Trophoblast cell (in vitro differentiated cells and primary cell): ENCODE measurements around the gene DUSP10.

Source experiments
- DNase-seq, 2 donors: peaks; one replicate each; pipeline ENCODE4 v3.0.0-alpha.2; 2016
- H2AFZ ChIP-seq: 2 replicates; pipeline ENCODE4 v1.6.1; 2013; ENCODE audit warnings: low read length, moderate library complexity, mild to moderate bottlenecking; ENCODE audit not compliant: insufficient read depth, poor library complexity
- H2AK5ac ChIP-seq: 2 replicates; pipeline ENCODE4 v1.6.1; 2013; ENCODE audit warnings: mild to moderate bottlenecking, low read length
- H2BK120ac ChIP-seq: 2 replicates; pipeline ENCODE4 v1.6.1; 2013; ENCODE audit warnings: low read length, mild to moderate bottlenecking, moderate library complexity; ENCODE audit not compliant: insufficient read depth, poor library complexity
- H2BK12ac ChIP-seq: 2 replicates; pipeline ENCODE4 v1.6.1; 2013; ENCODE audit warnings: mild to moderate bottlenecking, low read length, moderate library complexity
- H2BK5ac ChIP-seq: 2 replicates; pipeline ENCODE4 v1.6.1; 2013; ENCODE audit warnings: low read length, low read depth, moderate library complexity, mild to moderate bottlenecking; ENCODE audit not compliant: poor library complexity
- H3K14ac ChIP-seq: 2 replicates; pipeline ENCODE4 v1.6.1; 2013; ENCODE audit warnings: mild to moderate bottlenecking, low read length
- H3K18ac ChIP-seq: 2 replicates; pipeline ENCODE4 v1.6.1; 2013; ENCODE audit warnings: mild to moderate bottlenecking, low read length
- H3K23ac ChIP-seq: 2 replicates; pipeline ENCODE4 v1.6.1; 2013; ENCODE audit warnings: low read length
- H3K27ac ChIP-seq: 2 replicates; pipeline ENCODE4 v1.5.1; 2013; ENCODE audit warnings: low read depth, mild to moderate bottlenecking, inconsistent platforms, low read length, moderate library complexity
- H3K27me3 ChIP-seq: 2 replicates; pipeline ENCODE4 v1.6.1; 2013; ENCODE audit warnings: inconsistent platforms, mild to moderate bottlenecking, low read length, moderate library complexity; ENCODE audit not compliant: insufficient read depth
- H3K36me3 ChIP-seq, 2 experiments: 1 replicate in 1 of 2; 2 replicates in 1 of 2; pipeline ENCODE4 v1.6.1; 2013; ENCODE audit warnings: low read length in 2 of 2, mild to moderate bottlenecking in 2 of 2, moderate library complexity in 1 of 2; ENCODE audit not compliant: insufficient read depth in 2 of 2, control insufficient read depth in 1 of 2
- H3K4ac ChIP-seq: 2 replicates; pipeline ENCODE4 v1.6.1; 2013; ENCODE audit warnings: low read depth, mild to moderate bottlenecking, low read length, moderate library complexity
- H3K4me1 ChIP-seq, 2 experiments: 1 replicate in 1 of 2; 2 replicates in 1 of 2; pipeline ENCODE4 v1.6.1; 2013; ENCODE audit warnings: low read length in 2 of 2, mild to moderate bottlenecking in 2 of 2, moderate library complexity in 1 of 2; ENCODE audit not compliant: insufficient read depth in 2 of 2, control insufficient read depth in 1 of 2
- H3K4me2 ChIP-seq: 2 replicates; pipeline ENCODE4 v1.6.1; 2013; ENCODE audit warnings: inconsistent platforms, mild to moderate bottlenecking, low read length, moderate library complexity
- H3K4me3 ChIP-seq: 2 replicates; pipeline ENCODE4 v1.5.1; 2013; ENCODE audit warnings: mild to moderate bottlenecking, low read depth, low read length, inconsistent platforms
- H3K79me1 ChIP-seq: one replicate; pipeline ENCODE4 v1.6.1; 2013; ENCODE audit warnings: low read length
- H3K79me2 ChIP-seq: 2 replicates; pipeline ENCODE4 v1.6.1; 2013; ENCODE audit warnings: low read length, mild to moderate bottlenecking; ENCODE audit not compliant: control insufficient read depth, insufficient read depth, poor library complexity
- H3K9ac ChIP-seq: 2 replicates; pipeline ENCODE4 v1.6.1; 2013; ENCODE audit warnings: mild to moderate bottlenecking, low read length
- H3K9me3 ChIP-seq: 2 replicates; pipeline ENCODE4 v1.6.1; 2013; ENCODE audit warnings: low read depth, mild to moderate bottlenecking, control low read depth, inconsistent platforms, low read length; ENCODE audit not compliant: insufficient read depth
- H4K12ac ChIP-seq: 2 replicates; pipeline ENCODE4 v1.6.1; 2013; ENCODE audit warnings: low read depth, mild to moderate bottlenecking, low read length, moderate library complexity
- H4K8ac ChIP-seq: 2 replicates; pipeline ENCODE4 v1.6.1; 2013; ENCODE audit warnings: low read depth, mild to moderate bottlenecking, low read length, moderate library complexity
- H4K91ac ChIP-seq: one replicate; pipeline ENCODE4 v1.6.1; 2013; ENCODE audit warnings: low read depth, mild to moderate bottlenecking, low read length, moderate library complexity
- WGBS: extraction: QIAGEN DNeasy Blood & Tissue Kit; methylation state at CpG from one replicate; pipeline ENCODE4 v1.1.7; 2013; ENCODE audit warnings: missing lambda C conversion rate; ENCODE audit not compliant: insufficient read length, insufficient coverage; ENCODE audit errors: extremely low coverage; 5-methylcytosine and 5-hydroxymethylcytosine counted together

Gene DUSP10

DNA sequence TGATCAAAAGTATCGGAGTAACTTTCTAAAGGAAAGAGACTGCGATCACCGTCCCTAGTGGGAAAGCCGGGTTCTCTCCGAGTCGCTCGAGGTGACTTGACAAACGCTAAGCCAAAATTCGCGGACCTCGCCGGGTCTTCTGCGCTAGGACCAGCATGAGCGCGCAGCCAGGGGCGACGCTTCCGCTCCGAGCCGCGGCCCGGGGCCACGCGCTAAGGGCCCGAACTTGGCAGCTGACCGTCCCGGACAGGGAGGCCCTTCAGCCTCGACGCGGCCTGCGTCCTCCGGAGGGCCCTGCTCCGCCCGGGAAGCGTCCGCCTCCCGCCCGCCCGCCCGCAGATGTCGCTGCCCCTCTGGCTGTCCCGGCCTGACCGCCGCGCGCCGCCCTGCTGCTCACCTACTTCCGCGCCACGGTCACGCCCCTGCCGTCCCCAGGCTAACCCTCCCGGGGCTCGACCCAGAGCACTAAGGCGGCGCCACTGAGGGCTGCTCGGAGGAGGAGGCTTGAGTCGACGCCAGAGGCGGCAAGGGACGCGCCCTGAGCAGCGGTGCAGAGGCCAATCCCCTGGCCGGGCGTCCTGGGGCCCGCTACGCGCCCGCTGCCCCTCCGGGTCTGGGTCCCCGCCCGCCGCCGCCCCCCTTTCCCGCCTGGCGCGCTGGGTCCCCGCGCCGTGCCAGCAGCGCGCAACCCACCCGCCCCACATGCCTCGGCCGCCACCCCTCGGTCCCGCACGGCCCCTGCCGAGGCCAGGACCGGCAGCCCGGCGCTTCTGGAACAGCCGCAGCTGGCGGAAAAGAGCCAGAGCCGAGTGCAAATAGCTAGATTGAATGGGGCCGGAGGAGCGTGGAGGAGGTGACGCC, 896 bp upstream of the DUSP10 start:
- H3K79me1 ChIP-seq = peaks cover 14% of the 10 kb centered on the region
- peak overlapping the region; percentile 95 for H3K27ac ChIP-seq
- peak overlapping the region; percentile 76 for H3K4me3 ChIP-seq
- peaks cover 6% of the 10 kb centered on the region for H3K79me2 ChIP-seq
- no peaks in the 10 kb centered on the region for H3K27me3 ChIP-seq
- H2AFZ ChIP-seq = peak overlapping the region; percentile 61
- peak overlapping the region; percentile 81 for H3K14ac ChIP-seq
- peak; percentile 94 to 95 for DNase-seq
- H4K91ac ChIP-seq = peak overlapping the region; percentile 92
- peak overlapping the region; percentile 44 for H3K4ac ChIP-seq
- peaks cover 3% of the 10 kb centered on the region for H3K9me3 ChIP-seq
- H2BK5ac ChIP-seq = peak overlapping the region; percentile 70
- H3K23ac ChIP-seq = no peak overlapping the region
- no CpG with 5 or more reads among the region's 98 CpGs for WGBS
- H3K4me2 ChIP-seq = peak overlapping the region; percentile 79
- no peak overlapping the region for H2AK5ac ChIP-seq
- H4K8ac ChIP-seq = peak overlapping the region; percentile 89
- H3K18ac ChIP-seq = peak overlapping the region; percentile 87
- peak overlapping the region; percentile 70 for H4K12ac ChIP-seq
- peaks cover 0 to 11% of the 10 kb centered on the region in 2 experiments for H3K36me3 ChIP-seq
- peak overlapping the region; percentile 52 for H2BK12ac ChIP-seq
- peak overlapping the region; percentile 88 for H2BK120ac ChIP-seq
- peak overlapping the region; percentile 81 for H3K9ac ChIP-seq
- peaks cover 3 to 12% of the 10 kb centered on the region in 2 experiments for H3K4me1 ChIP-seq

DNA sequence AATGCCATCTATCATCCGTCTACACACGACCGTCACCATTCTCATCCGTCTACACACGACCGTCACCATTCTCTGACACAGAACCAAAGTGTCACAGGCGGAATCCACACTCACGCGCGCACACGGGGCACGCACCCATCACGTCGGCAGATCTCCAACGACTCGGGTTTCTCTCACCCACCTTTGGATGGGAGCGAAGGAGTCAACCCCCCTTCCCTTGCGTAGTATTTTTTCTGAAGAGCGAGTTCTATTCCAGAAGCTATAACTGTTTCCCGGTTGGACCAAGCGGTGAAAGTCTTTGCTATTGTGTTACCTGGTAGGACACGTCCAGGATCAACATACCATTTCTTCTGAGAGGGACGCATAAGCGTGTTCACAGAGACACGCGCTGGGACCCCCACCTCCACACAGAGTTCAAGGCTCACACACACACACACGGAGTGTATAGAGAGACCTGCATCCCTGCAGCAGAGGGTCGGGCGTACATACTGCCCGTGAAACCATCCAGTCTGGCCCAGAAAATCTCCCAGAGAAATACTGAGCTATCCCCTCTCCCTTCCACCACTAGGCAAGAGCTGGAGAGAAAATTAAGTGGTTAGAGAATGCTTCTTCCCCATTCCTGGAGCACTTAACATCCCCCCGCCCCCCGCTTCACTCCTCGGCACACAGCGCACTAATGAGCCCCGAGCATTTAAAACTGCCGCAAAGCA, 741 bp downstream of the DUSP10 start:
- Histone ChIP-seq H3K79me1 (peaks cover 14% of the 10 kb centered on the region), H2BK12ac (no peak overlapping the region), H3K27ac (no peak overlapping the region), H2BK120ac (no peak overlapping the region), H3K4me2 (peak overlapping the region; percentile 66), H3K18ac (no peak overlapping the region), H2BK5ac (no peak overlapping the region), H4K8ac (no peak overlapping the region), H4K12ac (no peak overlapping the region), H3K9ac (peak overlapping the region; percentile 50), H3K4ac (no peak overlapping the region), H3K9me3 (peaks cover 3% of the 10 kb centered on the region), H3K4me1 (peaks cover 3 to 12% of the 10 kb centered on the region in 2 experiments), H2AK5ac (no peak overlapping the region), H4K91ac (no peak overlapping the region), H3K4me3 (peak overlapping the region; percentile 80), H3K36me3 (peaks cover 2 to 16% of the 10 kb centered on the region in 2 experiments), H3K27me3 (no peaks in the 10 kb centered on the region), H2AFZ (peak overlapping the region; percentile 20), H3K79me2 (peaks cover 6% of the 10 kb centered on the region), H3K14ac (no peak overlapping the region), H3K23ac (no peak overlapping the region)
- peak; percentile 7 to 23 for DNase-seq
- no CpG with 5 or more reads among the region's 36 CpGs for WGBS

DNA sequence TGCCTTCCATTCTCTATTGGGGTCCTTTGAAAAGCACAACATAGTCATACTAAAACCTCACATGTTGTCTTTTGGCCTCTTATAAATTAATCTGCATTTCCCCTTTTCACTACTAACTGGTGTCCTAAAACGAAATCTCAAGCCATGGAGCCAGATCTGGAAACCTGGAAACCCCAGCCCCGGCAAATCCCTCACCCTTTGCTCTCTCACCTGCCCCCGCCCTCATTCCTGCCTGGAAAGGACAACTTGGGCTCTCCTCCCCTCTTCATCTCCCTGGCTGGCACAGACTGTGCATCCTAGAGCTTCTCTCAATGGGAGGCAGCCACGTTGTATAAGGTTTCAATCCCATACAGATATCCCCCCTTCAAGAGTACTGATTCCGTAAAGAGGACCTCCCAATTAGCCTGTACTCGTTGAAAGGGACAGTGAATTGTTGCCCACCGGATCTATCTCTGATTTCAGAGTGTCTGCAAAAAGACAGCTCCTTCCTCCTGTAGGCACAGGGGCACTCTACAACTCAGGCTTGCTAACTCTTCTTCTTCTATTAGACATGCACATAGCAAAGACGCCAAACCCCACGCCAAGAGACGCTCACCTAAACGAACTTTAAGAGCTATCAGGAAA, 1.4 kb downstream of the DUSP10 start:
- Histone ChIP-seq H3K4me2 (peak overlapping the region; percentile 66), H4K91ac (no peak overlapping the region), H3K27me3 (no peaks in the 10 kb centered on the region), H3K4ac (no peak overlapping the region), H3K9me3 (peaks cover 3% of the 10 kb centered on the region), H2AK5ac (no peak overlapping the region), H3K27ac (no peak overlapping the region), H3K14ac (no peak overlapping the region), H3K23ac (no peak overlapping the region), H3K79me1 (peaks cover 14% of the 10 kb centered on the region), H3K4me1 (peaks cover 3 to 12% of the 10 kb centered on the region in 2 experiments), H3K4me3 (peak overlapping the region; percentile 80), H3K9ac (no peak overlapping the region), H4K8ac (no peak overlapping the region), H2AFZ (no peak overlapping the region), H2BK120ac (no peak overlapping the region), H3K36me3 (peaks cover 2 to 16% of the 10 kb centered on the region in 2 experiments), H3K18ac (no peak overlapping the region), H3K79me2 (peaks cover 6% of the 10 kb centered on the region), H4K12ac (no peak overlapping the region), H2BK5ac (no peak overlapping the region), H2BK12ac (no peak overlapping the region)
- WGBS = no CpG with 5 or more reads among the region's 11 CpGs
- no peak for DNase-seq

DNA sequence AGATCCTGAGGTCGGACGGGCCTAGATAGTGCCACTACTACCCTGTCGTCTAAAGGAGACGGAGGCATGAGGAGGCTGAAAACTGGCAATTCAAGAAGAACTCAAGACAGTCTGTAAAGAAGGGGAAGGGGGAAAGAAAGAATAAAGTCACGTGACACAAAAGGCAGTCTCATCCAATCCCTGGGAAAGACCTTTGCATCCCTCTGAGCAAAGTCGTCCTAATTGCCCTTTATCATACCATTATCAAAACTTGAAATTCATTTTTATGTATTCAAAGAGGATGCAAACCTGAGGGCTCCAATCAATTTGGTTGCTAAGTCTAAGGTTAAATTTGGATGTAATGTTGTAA, 2.2 kb downstream of the DUSP10 start:
- Histone ChIP-seq H3K9ac (no peak overlapping the region), H3K4me2 (no peak overlapping the region), H3K23ac (no peak overlapping the region), H2AFZ (no peak overlapping the region), H2BK12ac (no peak overlapping the region), H4K12ac (no peak overlapping the region), H3K36me3 (peaks cover 2 to 16% of the 10 kb centered on the region in 2 experiments), H3K79me1 (peaks cover 14% of the 10 kb centered on the region), H3K4ac (no peak overlapping the region), H3K18ac (no peak overlapping the region), H3K4me3 (no peak overlapping the region), H3K14ac (no peak overlapping the region), H4K91ac (no peak overlapping the region), H2BK5ac (no peak overlapping the region), H3K4me1 (peaks cover 3 to 12% of the 10 kb centered on the region in 2 experiments), H3K27me3 (no peaks in the 10 kb centered on the region), H3K79me2 (peaks cover 6% of the 10 kb centered on the region), H4K8ac (no peak overlapping the region), H2AK5ac (no peak overlapping the region), H2BK120ac (no peak overlapping the region), H3K27ac (no peak overlapping the region), H3K9me3 (peaks cover 3% of the 10 kb centered on the region)
- no CpG with 5 or more reads among the region's 6 CpGs for WGBS
- DNase-seq = no peak
